Measurements from ENCODE around the gene BASP1.
"Not testable (repeated sequence)": the region's sequence is repeated elsewhere in the genome, so short reads cannot be mapped to it uniquely, and the experiment has no call there.

DNA sequence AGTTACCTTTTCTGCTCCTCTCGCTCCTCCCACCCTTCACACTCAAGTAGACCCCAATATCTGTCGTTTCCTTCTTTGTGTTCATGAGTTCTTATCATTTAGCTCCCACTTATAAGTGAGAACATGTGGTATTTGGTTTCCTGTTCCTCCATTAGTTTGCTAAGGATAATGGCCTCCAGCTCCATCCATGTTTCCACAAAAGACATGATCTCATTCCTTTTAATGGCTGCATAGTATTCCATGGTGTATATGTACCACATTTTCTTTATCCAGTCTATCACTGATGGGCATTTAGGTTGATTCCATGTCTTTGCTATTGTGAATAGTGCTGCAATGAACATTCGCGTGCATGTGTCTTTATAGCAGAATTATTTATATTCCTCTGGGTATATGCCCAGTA, 90.0 kb downstream of the BASP1 start:
- TF ChIP-seq EZH2phosphoT487 (IDR thresholded peaks at IDR 0.05; ENCODE audit: low read length); EZH2 (optimal IDR thresholded peaks at IDR 0.05; ENCODE audit: low read depth, low read length): not testable (repeated sequence)
- TF ChIP-seq, protein P1, sequence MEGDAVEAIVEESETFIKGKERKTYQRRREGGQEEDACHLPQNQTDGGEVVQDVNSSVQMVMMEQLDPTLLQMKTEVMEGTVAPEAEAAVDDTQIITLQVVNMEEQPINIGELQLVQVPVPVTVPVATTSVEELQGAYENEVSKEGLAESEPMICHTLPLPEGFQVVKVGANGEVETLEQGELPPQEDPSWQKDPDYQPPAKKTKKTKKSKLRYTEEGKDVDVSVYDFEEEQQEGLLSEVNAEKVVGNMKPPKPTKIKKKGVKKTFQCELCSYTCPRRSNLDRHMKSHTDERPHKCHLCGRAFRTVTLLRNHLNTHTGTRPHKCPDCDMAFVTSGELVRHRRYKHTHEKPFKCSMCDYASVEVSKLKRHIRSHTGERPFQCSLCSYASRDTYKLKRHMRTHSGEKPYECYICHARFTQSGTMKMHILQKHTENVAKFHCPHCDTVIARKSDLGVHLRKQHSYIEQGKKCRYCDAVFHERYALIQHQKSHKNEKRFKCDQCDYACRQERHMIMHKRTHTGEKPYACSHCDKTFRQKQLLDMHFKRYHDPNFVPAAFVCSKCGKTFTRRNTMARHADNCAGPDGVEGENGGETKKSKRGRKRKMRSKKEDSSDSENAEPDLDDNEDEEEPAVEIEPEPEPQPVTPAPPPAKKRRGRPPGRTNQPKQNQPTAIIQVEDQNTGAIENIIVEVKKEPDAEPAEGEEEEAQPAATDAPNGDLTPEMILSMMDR (IDR thresholded peaks at IDR 0.05; ENCODE audit: low read length): not testable (repeated sequence)
